Pancreas (tissue), 10 donors: ENCODE results near the gene AGPS. TPM values are rescaled to one million over a fixed set of nuclear protein-coding genes. Genes with fewer than 3 reads are reported as not detected.
"Not testable (repeated sequence)": the region's sequence is repeated elsewhere in the genome, so short reads cannot be mapped to it uniquely, and the experiment has no call there.

ENCODE experiments used
- ATAC-seq, 4 donors: fragments of 200-7000 bp; cut with Tn5 transposase; one replicate each; pipeline versions ENCODE4 v1.8.0 to v1.9.1; 2020; ENCODE audit warnings: mild to moderate bottlenecking in 4 of 4, moderate library complexity in 4 of 4
- DNase-seq, 6 donors: peaks; one replicate each; pipeline ENCODE4 v3.0.0-alpha.2; 2020
- FAIRE-seq: peaks from 2 replicates; lab custom pipeline; 2012; peaks lifted over from hg19 to GRCh38; lab: Jason Lieb, UNC
- H3K27ac ChIP-seq, 4 donors: fragments of 200-600 bp; sonication (generic); 1 replicate in 3 of 4; 2 replicates in 1 of 4; pipeline versions ENCODE4 v1.5.0 to v1.8.0; 2020
- H3K27me3 ChIP-seq, 4 donors: fragments of 200-600 bp; one replicate each; pipeline ENCODE4 v1.8.0; 2021
- H3K36me3 ChIP-seq, 3 donors: fragments of 200-600 bp; sonication (generic) in 1 of 3; one replicate each; pipeline versions ENCODE4 v1.5.0 to v1.8.0; 2020 to 2021
- H3K4me1 ChIP-seq, 3 donors: fragments of 200-600 bp; one replicate each; pipeline ENCODE4 v1.8.0; 2021
- H3K4me3 ChIP-seq, 4 donors: fragments of 200-600 bp; sonication (generic) in 2 of 4; one replicate each; pipeline versions ENCODE4 v1.5.0 to v1.8.0; 2020 to 2021
- H3K9me3 ChIP-seq, 4 donors: fragments of 200-600 bp; one replicate each; pipeline ENCODE4 v1.8.0; 2021
- CTCF ChIP-seq, 4 donors: fragments of 200-600 bp; sonication (generic) in 3 of 4; IDR thresholded peaks; one replicate each; pipeline versions ENCODE4 v1.5.0 to v1.8.0; 2021; ENCODE audit warnings: antibody characterized with exemption in 4 of 4
- WGBS, 2 donors: extraction: QIAGEN DNeasy Blood & Tissue Kit; methylation state at CpG; one replicate each; pipeline ENCODE4 v1.1.7; 2013; 5-methylcytosine and 5-hydroxymethylcytosine counted together
- intact Hi-C, 3 donors: fragments of 100-400 bp; cut with DNase I; formaldehyde crosslinking; loops; one replicate each; pipeline versions ENCODE4 v1.11.1 to v1.14.2; 2022
- polyA plus RNA-seq, 2 donors: library from polyadenylated mRNA; stranded (reverse); fragments of 200-250 nt; gene quantifications; one replicate each; pipeline ENCODE4 v1.2.3, GENCODE V29; 2013
- total RNA-seq, 6 donors: library from RNA; stranded (reverse); fragmentation: NEBNext Ultra II Directional in 4 of 6; extraction: Animal tissue kit (Norgen Biotek cat#: 25700) in 4 of 6; gene quantifications; one replicate each; pipeline versions ENCODE4 v1.2.1 to v1.2.4, GENCODE V29; 2021 to 2023
- donor health status: healthy with polysubstance abuse.
- donor health status: DM: no; HTN: no; CAD: no; lungs with moderate emphysema.
- donor health status: DM: no; HTN: no; CAD: no.
- donor health status: control.
- donor health status: control.
- donor health status: Bipolar disorder and iron deficiency.
- donor health status: DM: yes; HTN: yes; CAD: no.
- donor health status: DM: no; HTN: no; CAD: no.
- donor health status: DM: no; HTN: no; CAD: no.
- donor health status: DM: yes; HTN: yes; CAD: no.

The AGPS gene
- total and polyA plus RNA-seq, 8 donors = 3.0 to 47.2 (median 23.2) TPM

GRCh38 chr2:177422271-177422670 is 29.7 kb downstream of the AGPS start:
- intact Hi-C loops = no loop called here
- ATAC-seq (no peak), DNase-seq (no peak), FAIRE-seq (no peak)
- 68 to 70% methylated on average over 1 of the region's 1 CpG for WGBS, 2 donors
- peaks cover 20 to 36% (median 31%) of the 10 kb centered on the region in 3 donors for H3K4me1 ChIP-seq
- H3K27me3 ChIP-seq = no peaks in the 10 kb centered on the region
- H3K27ac ChIP-seq = no peak overlapping the region
- no peaks in the 10 kb centered on the region for H3K9me3 ChIP-seq
- H3K4me3 ChIP-seq = no peak overlapping the region
- no peak for TF ChIP-seq CTCF (IDR thresholded peaks at IDR 0.05)
- H3K36me3 ChIP-seq = no peaks in the 10 kb centered on the region

GRCh38 chr2:177424120-177424519 is 31.5 kb downstream of the AGPS start:
- H3K27ac ChIP-seq, H3K4me3 ChIP-seq, ATAC-seq, H3K9me3 ChIP-seq, H3K36me3 ChIP-seq, intact Hi-C loops, FAIRE-seq, H3K27me3 ChIP-seq, DNase-seq: not testable (repeated sequence)
- 100% methylated on average over 1 of the region's 1 CpG for WGBS, 2 donors
- H3K4me1 ChIP-seq = peaks cover 15 to 33% (median 27%) of the 10 kb centered on the region in 3 donors

GRCh38 chr2:177424620-177425019 is 32.0 kb downstream of the AGPS start:
- ATAC-seq, H3K36me3 ChIP-seq, intact Hi-C loops, H3K4me3 ChIP-seq, DNase-seq, H3K27ac ChIP-seq, H3K27me3 ChIP-seq, FAIRE-seq, H3K9me3 ChIP-seq: not testable (repeated sequence)
- peaks cover 11 to 28% (median 22%) of the 10 kb centered on the region in 3 donors for H3K4me1 ChIP-seq
- 95 to 97% methylated on average over 5 of the region's 5 CpGs for WGBS, 2 donors

GRCh38 chr2:177427316-177427715 is 34.7 kb downstream of the AGPS start:
- TF ChIP-seq CTCF (IDR thresholded peaks at IDR 0.05) = no peak
- Histone ChIP-seq H3K27ac (no peak overlapping the region), H3K36me3 (no peaks in the 10 kb centered on the region), H3K9me3 (no peaks in the 10 kb centered on the region), H3K4me3 (no peak overlapping the region), H3K27me3 (no peaks in the 10 kb centered on the region), H3K4me1 (peaks cover 0 to 4% (median 0%) of the 10 kb centered on the region in 3 donors)
- intact Hi-C loops = no loop called here
- ATAC-seq (no peak), DNase-seq (no peak), FAIRE-seq (no peak)

- H3K4me3 ChIP-seq, FAIRE-seq, H3K36me3 ChIP-seq, H3K9me3 ChIP-seq, H3K27me3 ChIP-seq, H3K27ac ChIP-seq, H3K4me1 ChIP-seq, ATAC-seq, intact Hi-C loops, DNase-seq: not testable (repeated sequence)
- WGBS, 2 donors = 93 to 97% methylated on average over 2 of the region's 2 CpGs
Measured at GRCh38 chr2:177427936-177428335, 35.4 kb downstream of the AGPS start.

GRCh38 chr2:177429688-177430325 is 37.2 kb downstream of the AGPS start:
- Histone ChIP-seq H3K4me3 (no peak overlapping the region), H3K4me1 (peaks cover 0 to 11% (median 0%) of the 10 kb centered on the region in 3 donors), H3K27ac (no peak overlapping the region), H3K27me3 (no peaks in the 10 kb centered on the region), H3K36me3 (no peaks in the 10 kb centered on the region), H3K9me3 (no peaks in the 10 kb centered on the region)
- FAIRE-seq (no peak), ATAC-seq (peak in 3 of 4 donors; percentile 19 to 65 (median 40)), DNase-seq (no peak)
- intact Hi-C loops = no loop called here
- no peak for TF ChIP-seq CTCF (IDR thresholded peaks at IDR 0.05)
- WGBS, 2 donors = 95 to 97% methylated on average over 2 of the region's 2 CpGs
